ENCODE data around the gene IFTAP.

Gene IFTAP

GRCh38 chr11:36598051-36598450, 3.7 kb downstream of the IFTAP start, which contains the start of gene RAG2:
Gene RAG2 (minus strand): TSS chr11:36598236. CDS start chr11:36594168, 4,068 bp downstream.
- DNase-seq (ENCODE audit: low spot score) = no peak

GRCh38 chr11:36600180-36600579, 5.9 kb downstream of the IFTAP start:
- no peak for DNase-seq (ENCODE audit: low spot score)

GRCh38 chr11:36601155-36601554, 6.9 kb downstream of the IFTAP start:
- no peak for DNase-seq (ENCODE audit: low spot score)

- no peak for DNase-seq (ENCODE audit: low spot score)
These were observed 7.8 kb downstream of the IFTAP start for GRCh38 chr11:36602135-36602534.

GRCh38 chr11:36605221-36606216, 11.2 kb downstream of the IFTAP start:
- DNase-seq (ENCODE audit: low spot score) = no peak

GRCh38 chr11:36608491-36609199, 14.3 kb downstream of the IFTAP start:
- no peak for DNase-seq (ENCODE audit: low spot score)

- DNase-seq (ENCODE audit: low spot score) = no peak
These were observed 15.1 kb downstream of the IFTAP start for GRCh38 chr11:36609383-36609782.

GRCh38 chr11:36615826-36616225, 21.5 kb downstream of the IFTAP start:
- no peak for DNase-seq (ENCODE audit: low spot score)

GRCh38 chr11:36617543-36618362, 23.5 kb downstream of the IFTAP start:
- DNase-seq (ENCODE audit: low spot score) = no peak

GRCh38 chr11:36618363-36619047, 24.2 kb downstream of the IFTAP start:
- no peak for DNase-seq (ENCODE audit: low spot score)

- DNase-seq (ENCODE audit: low spot score) = no peak
These were observed 25.2 kb downstream of the IFTAP start for GRCh38 chr11:36619502-36619901.

GRCh38 chr11:36620246-36620645, 25.9 kb downstream of the IFTAP start:
- no peak for DNase-seq (ENCODE audit: low spot score)

GRCh38 chr11:36622431-36623136, 28.3 kb downstream of the IFTAP start:
- no peak for DNase-seq (ENCODE audit: low spot score)

- DNase-seq (ENCODE audit: low spot score) = no peak
These were observed 29.2 kb downstream of the IFTAP start for GRCh38 chr11:36623494-36623893.

- no peak for DNase-seq (ENCODE audit: low spot score)
These were observed 32.7 kb downstream of the IFTAP start for GRCh38 chr11:36627006-36627405.

GRCh38 chr11:36627471-36627870, 33.2 kb downstream of the IFTAP start:
- no peak for DNase-seq (ENCODE audit: low spot score)

GRCh38 chr11:36628141-36628540, 33.8 kb downstream of the IFTAP start:
- DNase-seq (ENCODE audit: low spot score) = no peak

- no peak for DNase-seq (ENCODE audit: low spot score)
These were observed 34.5 kb downstream of the IFTAP start for GRCh38 chr11:36628765-36629244.

GRCh38 chr11:36631774-36632173, 37.5 kb downstream of the IFTAP start:
- DNase-seq (ENCODE audit: low spot score) = no peak

GRCh38 chr11:36635066-36635862, 41.0 kb downstream of the IFTAP start:
- DNase-seq (ENCODE audit: low spot score) = no peak

Data from ecto neural progenitor cell (in vitro differentiated cells).